C4-2B (cell line): ENCODE data around the gene SETMAR.
"Not testable (repeated sequence)": the region's sequence is repeated elsewhere in the genome, so short reads cannot be mapped to it uniquely, and the experiment has no call there.

Experiments
- H3K27ac ChIP-seq: fragments of 450-650 bp; 2 replicates; pipeline ENCODE4 v1.5.1; 2017
- CTCF ChIP-seq: fragments of 450-650 bp; conservative IDR thresholded peaks from 2 replicates; pipeline ENCODE4 v1.5.1; 2017; ENCODE audit warnings: mild to moderate bottlenecking
- ZFX ChIP-seq: fragments of 450-650 bp; IDR thresholded peaks from 2 replicates; pipeline ENCODE4 v1.6.1; 2017

SETMAR gene

DNA sequence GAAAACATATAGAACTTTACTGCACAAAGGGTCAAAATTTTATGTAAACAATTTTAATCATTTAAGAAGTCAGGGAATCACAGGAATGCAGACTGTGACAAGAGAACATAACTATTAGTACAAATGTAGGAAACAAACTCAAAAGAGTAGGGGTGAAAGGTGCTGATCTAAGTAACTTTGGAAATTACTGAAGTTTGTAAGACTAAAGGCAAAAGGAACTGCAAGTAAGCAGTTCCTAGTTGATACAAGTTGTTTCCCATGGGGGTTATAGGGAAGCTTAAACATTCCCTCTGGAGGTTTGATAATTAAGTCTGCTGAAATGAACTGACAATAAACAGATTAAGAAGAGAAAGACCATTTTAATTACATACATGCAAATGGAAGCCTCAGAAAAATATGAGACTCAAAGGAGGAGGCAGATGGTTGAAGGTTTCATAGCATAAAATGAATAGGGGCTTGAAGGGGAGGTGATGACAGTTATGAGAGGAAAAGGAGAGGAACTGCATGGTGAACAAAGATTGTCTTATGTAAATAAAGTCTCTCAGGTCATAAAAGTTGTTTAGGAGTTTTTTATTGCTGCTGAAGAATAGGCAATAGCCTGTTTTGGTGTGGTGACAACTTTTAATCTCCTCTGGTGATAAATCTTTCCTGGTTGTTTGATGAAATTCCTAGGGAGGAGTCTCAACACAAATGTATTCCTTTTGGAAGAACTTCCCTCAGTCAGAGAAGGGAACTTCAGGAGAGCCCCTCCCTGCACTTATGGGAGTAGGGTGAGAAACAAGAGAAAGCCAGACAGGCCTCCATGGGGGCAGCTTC lies 17.1 kb downstream of the SETMAR start:
- TF ChIP-seq CTCF (no peak), ZFX (no peak)
- H3K27ac ChIP-seq = no peak overlapping the region

DNA sequence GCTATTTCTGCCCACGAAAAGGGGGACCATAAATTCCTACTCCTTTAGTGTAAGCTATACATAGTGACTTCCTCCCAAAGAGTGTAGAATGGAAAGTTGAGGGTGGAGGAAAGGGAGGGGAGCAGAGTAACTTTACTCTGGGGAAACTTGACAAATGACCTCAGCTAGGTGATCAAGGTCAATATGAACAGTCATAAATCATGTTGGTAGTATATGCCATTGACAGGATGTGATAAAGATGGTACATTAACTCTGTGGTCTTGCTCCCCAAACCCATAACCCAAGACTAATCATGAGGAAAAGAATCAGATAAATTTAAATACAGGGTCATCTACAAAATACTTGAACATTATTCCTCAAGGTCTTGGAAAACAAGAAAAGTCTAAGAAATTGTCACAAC lies 18.6 kb downstream of the SETMAR start:
- TF ChIP-seq ZFX = no peak
- TF ChIP-seq CTCF = no peak
- no peak overlapping the region for H3K27ac ChIP-seq

DNA sequence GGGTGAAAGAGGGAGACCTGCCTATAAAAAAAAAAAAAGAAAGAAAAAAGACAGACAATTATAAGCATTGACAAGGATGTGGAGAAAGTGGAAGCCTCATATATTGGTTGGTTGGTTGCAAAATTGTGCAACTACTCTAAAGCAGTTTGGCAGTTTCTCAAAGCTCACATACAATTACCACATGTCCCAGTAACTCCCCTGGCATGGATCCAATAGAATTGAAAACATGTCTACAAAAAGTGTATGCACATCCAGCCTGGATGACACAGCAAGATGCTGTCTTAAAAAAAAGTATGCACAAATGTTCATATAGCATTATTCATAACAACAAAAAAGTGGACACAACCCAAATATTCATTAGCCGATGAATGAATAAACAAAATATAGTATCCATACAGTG lies 19.5 kb downstream of the SETMAR start:
- peak overlapping the region; percentile 37; the same call in 1 of the 2 replicates for H3K27ac ChIP-seq
- TF ChIP-seq ZFX (no peak), CTCF (no peak)

DNA sequence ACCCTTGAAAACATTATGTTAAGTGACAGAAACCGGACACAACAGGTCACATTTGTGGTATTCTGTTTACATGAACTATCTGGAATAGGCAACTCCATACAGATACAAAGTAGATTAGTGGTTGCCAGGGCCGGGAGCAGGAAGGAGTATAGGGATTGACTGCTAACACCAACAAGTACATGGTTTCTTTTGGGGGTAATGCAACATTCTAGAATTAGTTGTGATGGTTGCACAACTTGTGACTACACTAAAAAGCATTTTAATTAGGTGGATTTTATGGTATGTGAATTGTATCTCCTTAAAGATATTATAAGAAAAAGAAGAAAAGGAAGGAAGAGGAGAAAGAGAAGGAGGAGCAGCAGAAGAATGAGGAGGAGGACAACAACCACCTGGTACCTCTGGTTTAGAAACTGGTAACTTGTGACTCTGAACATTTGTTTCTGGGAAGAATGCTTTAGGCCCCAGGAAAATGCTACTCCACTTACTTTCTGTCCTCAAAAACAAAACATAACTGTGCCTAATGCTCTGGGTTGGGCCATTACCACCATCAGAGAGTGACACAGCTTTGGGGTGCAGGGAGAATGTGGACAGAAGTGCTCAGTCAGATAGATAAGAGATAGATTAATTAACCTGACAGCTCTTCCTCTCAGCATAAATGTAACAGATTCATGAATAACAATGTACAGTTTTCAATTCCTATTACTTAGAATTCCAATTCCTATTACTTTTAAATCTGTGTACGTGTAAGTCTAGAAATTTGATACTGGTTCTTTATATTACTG lies 20.3 kb downstream of the SETMAR start:
- no peak overlapping the region for H3K27ac ChIP-seq
- no peak for TF ChIP-seq ZFX
- no peak for TF ChIP-seq CTCF

- H3K27ac ChIP-seq = no peak overlapping the region
- TF ChIP-seq ZFX = no peak
- no peak for TF ChIP-seq CTCF
Measured at GRCh38 chr3:4326868-4327267, 23.7 kb downstream of the SETMAR start.

- not testable (repeated sequence) for H3K27ac ChIP-seq
Measured at GRCh38 chr3:4329806-4330205, 26.6 kb downstream of the SETMAR start.

GRCh38 chr3:4332111-4332510 lies 28.9 kb downstream of the SETMAR start:
- no peak overlapping the region for H3K27ac ChIP-seq
- TF ChIP-seq CTCF (no peak), ZFX (no peak)
